ENCODE data around the gene KRT4.
A peak's percentile ranks its signal among the peaks of the same experiment; 100 is the strongest.

Gene KRT4

DNA sequence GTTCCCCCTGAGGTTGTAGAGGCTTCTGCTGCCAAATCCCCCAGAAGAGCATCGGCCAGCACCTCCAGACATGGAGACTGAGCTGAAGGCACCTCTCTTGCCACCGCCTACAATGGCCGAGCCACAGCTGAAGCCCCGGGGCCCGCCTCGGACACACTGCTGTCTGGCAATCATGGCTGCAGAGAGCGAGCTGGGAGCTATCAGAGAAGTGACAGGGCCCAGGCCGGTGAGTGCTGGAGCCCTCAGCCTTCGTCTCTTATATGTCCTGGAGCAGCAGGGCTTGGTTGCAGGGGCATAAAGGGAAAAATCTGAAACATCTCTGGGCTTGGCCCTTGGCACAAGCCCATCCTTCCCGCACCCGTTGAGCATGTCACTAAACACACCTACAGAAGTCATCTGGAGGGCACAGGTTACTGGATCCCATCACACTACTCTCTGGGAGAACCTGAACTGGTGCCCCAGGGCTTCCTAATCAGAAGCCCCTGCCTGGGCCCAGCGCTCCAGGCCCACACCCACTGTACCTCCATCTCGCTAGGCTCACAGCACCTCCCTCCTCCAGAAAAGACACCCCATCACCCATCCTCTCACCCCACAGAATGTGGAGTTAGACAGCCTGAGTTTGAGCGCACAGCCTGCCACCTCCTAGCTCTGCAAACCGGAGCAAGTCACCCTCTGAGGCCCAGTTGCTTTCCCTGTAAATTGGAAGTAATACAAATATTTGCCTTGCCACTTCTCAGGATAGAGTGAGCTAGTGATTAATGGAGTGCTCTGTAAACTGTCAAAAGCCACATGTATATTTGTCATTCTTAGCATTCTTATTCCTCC is at the start of gene KRT4:
Gene KRT4 (minus strand): TSS at position 232 of the 825 bp plus-strand sequence. CDS start 58 bp downstream, at position 174.
- TF ChIP-seq CEBPB (IDR thresholded peaks at IDR 0.05) (no peak), CREB1 (IDR thresholded peaks at IDR 0.05; ENCODE audit: low read depth) (no peak), RAD21 (IDR thresholded peaks at IDR 0.05; ENCODE audit: low read depth) (no peak), NFIC (IDR thresholded peaks at IDR 0.05) (no peak), TEAD4 (IDR thresholded peaks at IDR 0.05) (no peak), FOXM1 (IDR thresholded peaks at IDR 0.05; ENCODE audit: borderline replicate concordance, low read depth) (no peak), ZBTB7A (IDR thresholded peaks at IDR 0.05; ENCODE audit: low read depth) (no peak), YY1 (IDR thresholded peaks at IDR 0.05; ENCODE audit: low read depth) (no peak), TCF12 (IDR thresholded peaks at IDR 0.05; ENCODE audit: low read depth) (no peak), EP300 (IDR thresholded peaks at IDR 0.05; ENCODE audit: borderline replicate concordance) (no peak), TAF1 (IDR thresholded peaks at IDR 0.05; ENCODE audit: low read depth) (no peak)
- TF ChIP-seq, protein P1, sequence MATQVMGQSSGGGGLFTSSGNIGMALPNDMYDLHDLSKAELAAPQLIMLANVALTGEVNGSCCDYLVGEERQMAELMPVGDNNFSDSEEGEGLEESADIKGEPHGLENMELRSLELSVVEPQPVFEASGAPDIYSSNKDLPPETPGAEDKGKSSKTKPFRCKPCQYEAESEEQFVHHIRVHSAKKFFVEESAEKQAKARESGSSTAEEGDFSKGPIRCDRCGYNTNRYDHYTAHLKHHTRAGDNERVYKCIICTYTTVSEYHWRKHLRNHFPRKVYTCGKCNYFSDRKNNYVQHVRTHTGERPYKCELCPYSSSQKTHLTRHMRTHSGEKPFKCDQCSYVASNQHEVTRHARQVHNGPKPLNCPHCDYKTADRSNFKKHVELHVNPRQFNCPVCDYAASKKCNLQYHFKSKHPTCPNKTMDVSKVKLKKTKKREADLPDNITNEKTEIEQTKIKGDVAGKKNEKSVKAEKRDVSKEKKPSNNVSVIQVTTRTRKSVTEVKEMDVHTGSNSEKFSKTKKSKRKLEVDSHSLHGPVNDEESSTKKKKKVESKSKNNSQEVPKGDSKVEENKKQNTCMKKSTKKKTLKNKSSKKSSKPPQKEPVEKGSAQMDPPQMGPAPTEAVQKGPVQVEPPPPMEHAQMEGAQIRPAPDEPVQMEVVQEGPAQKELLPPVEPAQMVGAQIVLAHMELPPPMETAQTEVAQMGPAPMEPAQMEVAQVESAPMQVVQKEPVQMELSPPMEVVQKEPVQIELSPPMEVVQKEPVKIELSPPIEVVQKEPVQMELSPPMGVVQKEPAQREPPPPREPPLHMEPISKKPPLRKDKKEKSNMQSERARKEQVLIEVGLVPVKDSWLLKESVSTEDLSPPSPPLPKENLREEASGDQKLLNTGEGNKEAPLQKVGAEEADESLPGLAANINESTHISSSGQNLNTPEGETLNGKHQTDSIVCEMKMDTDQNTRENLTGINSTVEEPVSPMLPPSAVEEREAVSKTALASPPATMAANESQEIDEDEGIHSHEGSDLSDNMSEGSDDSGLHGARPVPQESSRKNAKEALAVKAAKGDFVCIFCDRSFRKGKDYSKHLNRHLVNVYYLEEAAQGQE (IDR thresholded peaks at IDR 0.05; ENCODE audit: low read depth): no peak
- TF ChIP-seq, protein P2, sequence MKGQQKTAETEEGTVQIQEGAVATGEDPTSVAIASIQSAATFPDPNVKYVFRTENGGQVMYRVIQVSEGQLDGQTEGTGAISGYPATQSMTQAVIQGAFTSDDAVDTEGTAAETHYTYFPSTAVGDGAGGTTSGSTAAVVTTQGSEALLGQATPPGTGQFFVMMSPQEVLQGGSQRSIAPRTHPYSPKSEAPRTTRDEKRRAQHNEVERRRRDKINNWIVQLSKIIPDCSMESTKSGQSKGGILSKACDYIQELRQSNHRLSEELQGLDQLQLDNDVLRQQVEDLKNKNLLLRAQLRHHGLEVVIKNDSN (IDR thresholded peaks at IDR 0.05): no peak
- TF ChIP-seq, protein P3, sequence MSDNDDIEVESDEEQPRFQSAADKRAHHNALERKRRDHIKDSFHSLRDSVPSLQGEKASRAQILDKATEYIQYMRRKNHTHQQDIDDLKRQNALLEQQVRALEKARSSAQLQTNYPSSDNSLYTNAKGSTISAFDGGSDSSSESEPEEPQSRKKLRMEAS (IDR thresholded peaks at IDR 0.05): no peak

DNA sequence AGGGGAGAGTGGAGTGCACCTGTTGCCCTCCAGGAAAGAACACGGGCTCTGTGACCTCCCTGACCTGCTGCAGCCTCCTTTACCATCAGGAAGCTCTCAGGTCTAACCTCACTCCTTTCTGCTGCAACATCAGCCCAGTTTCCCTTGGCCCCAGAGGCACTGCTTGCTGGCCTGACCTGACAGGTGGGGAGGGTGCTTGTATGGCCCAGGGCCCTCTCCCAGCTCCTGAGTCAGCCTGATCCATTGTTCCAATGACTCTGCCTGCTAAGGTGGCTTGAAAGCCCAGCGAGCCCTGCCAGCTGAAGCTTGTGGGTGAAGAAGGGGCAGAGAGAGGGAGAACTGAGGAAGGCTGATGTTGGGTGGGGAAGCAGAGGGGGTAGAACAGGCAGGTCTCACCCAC is 48.1 kb upstream of the KRT4 start:
- TF ChIP-seq TCF12 (IDR thresholded peaks at IDR 0.05; ENCODE audit: low read depth) (no peak), TEAD4 (IDR thresholded peaks at IDR 0.05) (no peak), CEBPB (IDR thresholded peaks at IDR 0.05) (no peak), EGR1 (IDR thresholded peaks at IDR 0.05) (no peak)
- TF ChIP-seq, protein P2 (IDR thresholded peaks at IDR 0.05): no peak
- TF ChIP-seq, protein P1 (IDR thresholded peaks at IDR 0.05; ENCODE audit: low read depth): no peak

DNA sequence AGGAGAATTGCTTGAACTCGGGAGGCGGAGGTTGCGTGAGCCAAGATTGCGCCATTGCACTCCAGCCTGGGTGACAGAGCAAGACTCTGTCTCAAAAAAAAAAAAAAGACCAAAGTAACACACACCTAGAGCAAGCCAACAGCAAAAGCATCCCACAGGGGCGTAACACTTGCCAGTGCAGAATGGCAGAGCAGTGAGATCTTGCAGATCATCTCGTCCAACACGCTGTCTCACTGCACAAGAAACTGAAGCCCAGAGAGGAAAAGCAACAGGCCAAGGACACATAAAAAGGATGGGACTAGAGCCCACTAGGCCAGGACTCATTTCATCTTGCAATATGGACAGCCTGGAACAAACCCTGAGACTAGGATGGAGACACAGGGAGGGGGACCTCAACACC is 47.6 kb upstream of the KRT4 start:
- no peak for TF ChIP-seq EP300 (IDR thresholded peaks at IDR 0.05; ENCODE audit: borderline replicate concordance)
- no peak for TF ChIP-seq NFIC (IDR thresholded peaks at IDR 0.05)
- TF ChIP-seq ZBTB7A (IDR thresholded peaks at IDR 0.05; ENCODE audit: low read depth): no peak
- no peak for TF ChIP-seq FOXM1 (IDR thresholded peaks at IDR 0.05; ENCODE audit: borderline replicate concordance, low read depth)
- no peak for TF ChIP-seq TAF1 (IDR thresholded peaks at IDR 0.05; ENCODE audit: low read depth)
- no peak for TF ChIP-seq TCF12 (IDR thresholded peaks at IDR 0.05; ENCODE audit: low read depth)
- no peak for TF ChIP-seq RAD21 (IDR thresholded peaks at IDR 0.05; ENCODE audit: low read depth)
- TF ChIP-seq CREB1 (IDR thresholded peaks at IDR 0.05; ENCODE audit: low read depth): no peak
- TF ChIP-seq, protein P2 (IDR thresholded peaks at IDR 0.05): no peak

DNA sequence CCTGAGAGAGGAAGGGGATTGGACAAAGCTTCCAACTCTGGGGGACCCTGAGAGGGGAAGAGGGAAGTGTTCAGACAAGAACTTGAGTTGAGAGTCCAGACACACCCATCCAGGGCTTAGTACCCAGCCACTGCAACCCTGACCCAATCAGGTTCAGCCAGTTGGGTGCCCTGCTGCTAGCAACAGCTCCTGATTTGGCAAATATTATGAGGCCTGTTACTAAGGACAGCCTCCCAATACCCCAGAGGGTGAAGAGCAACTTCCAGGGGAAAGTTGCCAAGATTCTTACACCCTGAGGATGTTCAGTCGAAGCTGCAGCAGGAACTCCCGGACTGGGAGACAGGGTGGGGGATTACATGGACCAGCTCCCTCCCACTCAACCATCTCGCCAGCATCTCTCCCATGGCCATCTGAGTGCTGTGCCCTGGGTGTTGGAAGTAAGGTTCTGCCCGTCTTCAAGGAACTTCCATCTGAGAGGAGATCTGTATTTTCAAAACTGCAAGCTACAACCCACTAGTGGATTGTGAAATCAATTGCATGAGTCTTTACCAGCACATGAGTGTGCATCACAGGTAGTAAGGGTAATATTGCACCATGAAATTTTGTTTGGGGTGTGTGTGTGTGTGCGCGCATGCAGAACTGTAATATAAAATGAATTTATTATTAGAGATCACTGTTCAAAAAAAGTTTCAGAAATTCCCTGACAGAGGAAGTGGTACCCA is 46.3 kb upstream of the KRT4 start:
- TF ChIP-seq YY1 (IDR thresholded peaks at IDR 0.05; ENCODE audit: low read depth): no peak
- no peak for TF ChIP-seq EGR1 (IDR thresholded peaks at IDR 0.05)
- TF ChIP-seq RAD21 (IDR thresholded peaks at IDR 0.05; ENCODE audit: low read depth): no peak
- no peak for TF ChIP-seq TEAD4 (IDR thresholded peaks at IDR 0.05)
- peak; percentile 67; the same call in 1 of the 2 replicates for TF ChIP-seq NFIC (IDR thresholded peaks at IDR 0.05)
- 0 out of 2 replicates have a peak, but pooled peaks have one; percentile 32 for TF ChIP-seq CEBPB (IDR thresholded peaks at IDR 0.05)

DNA sequence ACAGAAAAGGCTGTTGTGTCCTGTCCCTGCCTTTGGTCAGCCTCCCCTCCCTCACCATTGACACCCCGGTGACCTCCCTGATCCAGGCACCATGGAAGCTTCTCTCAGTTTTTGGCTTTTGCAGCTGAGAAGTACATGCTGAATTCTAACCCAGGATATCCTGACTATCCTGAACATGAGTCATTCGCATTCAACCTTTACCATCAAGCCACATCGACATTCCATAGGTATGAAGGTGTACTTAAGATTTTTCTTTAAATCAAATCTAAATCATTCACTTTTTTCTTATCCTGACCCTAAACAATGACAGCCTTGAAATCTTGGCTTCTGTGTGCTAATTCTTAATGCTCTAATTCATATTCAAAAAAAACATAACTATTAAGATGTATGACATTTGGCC is 43.6 kb upstream of the KRT4 start:
- TF ChIP-seq ZBTB7A (IDR thresholded peaks at IDR 0.05; ENCODE audit: low read depth) (no peak), FOXM1 (IDR thresholded peaks at IDR 0.05; ENCODE audit: borderline replicate concordance, low read depth) (no peak), TAF1 (IDR thresholded peaks at IDR 0.05; ENCODE audit: low read depth) (no peak), TEAD4 (IDR thresholded peaks at IDR 0.05) (no peak), YY1 (IDR thresholded peaks at IDR 0.05; ENCODE audit: low read depth) (no peak), EP300 (IDR thresholded peaks at IDR 0.05; ENCODE audit: borderline replicate concordance) (no peak), NFIC (IDR thresholded peaks at IDR 0.05) (no peak), EGR1 (IDR thresholded peaks at IDR 0.05) (no peak), CREB1 (IDR thresholded peaks at IDR 0.05; ENCODE audit: low read depth) (no peak), RAD21 (IDR thresholded peaks at IDR 0.05; ENCODE audit: low read depth) (no peak), CEBPB (IDR thresholded peaks at IDR 0.05) (no peak), TCF12 (IDR thresholded peaks at IDR 0.05; ENCODE audit: low read depth) (no peak)
- TF ChIP-seq, protein P3 (IDR thresholded peaks at IDR 0.05): no peak
- TF ChIP-seq, protein P2 (IDR thresholded peaks at IDR 0.05): no peak
- TF ChIP-seq, protein P1 (IDR thresholded peaks at IDR 0.05; ENCODE audit: low read depth): no peak

Data from Ishikawa (cell line).